Body of pancreas (tissue), 4 donors: ENCODE data around the gene UCKL1.

Experiments
- CTCF ChIP-seq, 7 experiments: fragments of 450-650 bp in 4 of 7; fragments of 200-600 bp in 3 of 7; sonication (generic) in 3 of 7; IDR thresholded peaks; one replicate each; pipeline ENCODE4 v1.5.1; 2016 to 2019; ENCODE audit warnings: antibody characterized with exemption in 7 of 7
- POLR2A ChIP-seq, 3 donors: fragments of 450-650 bp; IDR thresholded peaks; one replicate each; pipeline ENCODE4 v1.6.1; 2016; ENCODE audit warnings: antibody characterized with exemption in 3 of 3, mild to moderate bottlenecking in 2 of 3

GRCh38 chr20:63893999-63894357 lies 62.2 kb downstream of the UCKL1 start:
- no peak for TF ChIP-seq CTCF (IDR thresholded peaks at IDR 0.05)
- TF ChIP-seq POLR2A (IDR thresholded peaks at IDR 0.05) = no peak
